Fibroblast of gingiva (primary cell): ENCODE data around the gene PNO1.
"Not testable (repeated sequence)": the region's sequence is repeated elsewhere in the genome, so short reads cannot be mapped to it uniquely, and the experiment has no call there.

Source experiments
- DNase-seq: peaks from one replicate; pipeline ENCODE4 v3.0.0-alpha.2; 2011; ENCODE audit warnings: low read depth

The PNO1 gene

DNA sequence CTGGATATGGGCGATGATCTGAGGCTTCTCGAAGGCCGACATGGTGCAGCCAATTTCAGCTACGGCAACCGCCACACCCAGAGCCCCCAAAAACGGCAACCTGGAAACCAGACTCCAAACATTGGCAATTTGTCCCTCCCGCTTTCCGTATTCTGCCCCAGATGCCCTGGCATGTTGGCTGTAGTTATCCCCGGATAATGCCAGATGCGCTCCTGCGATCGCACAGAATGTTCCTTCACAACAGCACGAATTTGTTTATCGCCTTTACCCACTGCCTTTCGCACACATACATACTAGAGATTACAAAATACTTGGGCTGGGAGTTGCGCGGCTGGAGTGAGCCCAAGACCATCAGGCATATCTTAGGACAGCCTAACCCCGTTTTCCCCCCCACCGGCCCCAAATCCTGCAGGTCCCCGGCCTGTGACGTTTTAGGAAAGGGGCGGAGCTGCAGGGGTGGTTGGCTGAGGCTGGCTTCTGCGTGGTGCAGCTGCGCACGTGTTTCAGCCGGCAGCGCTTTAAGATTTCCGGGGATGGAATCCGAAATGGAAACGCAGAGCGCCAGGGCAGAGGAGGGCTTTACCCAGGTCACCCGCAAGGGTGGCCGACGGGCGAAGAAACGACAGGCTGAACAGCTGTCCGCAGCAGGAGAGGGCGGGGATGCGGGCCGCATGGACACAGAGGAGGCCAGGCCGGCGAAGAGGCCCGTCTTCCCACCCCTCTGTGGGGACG is at the start of gene PNO1:
Gene PNO1 (plus strand): TSS at position 487 of the 732 bp plus-strand sequence. CDS start 47 bp downstream, at position 534.
- peak; percentile 96 for DNase-seq

DNA sequence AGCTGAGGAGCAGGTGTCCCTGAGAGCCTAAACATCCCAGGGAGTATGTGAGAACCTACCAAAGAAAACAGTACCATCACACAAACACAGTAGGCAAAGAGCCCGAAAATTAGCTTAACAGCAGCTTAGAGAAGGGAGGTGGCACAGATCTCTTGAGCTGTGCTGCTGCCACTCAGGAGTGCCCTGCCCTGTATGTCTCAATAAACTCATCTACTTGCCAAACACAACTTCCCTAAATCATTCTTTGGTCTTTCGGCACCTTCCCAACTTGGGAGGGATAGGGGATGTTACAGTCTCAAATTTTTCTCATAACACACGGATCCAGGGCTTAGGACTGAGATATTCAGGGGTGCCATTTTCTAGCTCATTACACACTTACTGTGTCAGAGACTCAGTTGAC is 49.6 kb upstream of the PNO1 start:
- no peak for DNase-seq

DNA sequence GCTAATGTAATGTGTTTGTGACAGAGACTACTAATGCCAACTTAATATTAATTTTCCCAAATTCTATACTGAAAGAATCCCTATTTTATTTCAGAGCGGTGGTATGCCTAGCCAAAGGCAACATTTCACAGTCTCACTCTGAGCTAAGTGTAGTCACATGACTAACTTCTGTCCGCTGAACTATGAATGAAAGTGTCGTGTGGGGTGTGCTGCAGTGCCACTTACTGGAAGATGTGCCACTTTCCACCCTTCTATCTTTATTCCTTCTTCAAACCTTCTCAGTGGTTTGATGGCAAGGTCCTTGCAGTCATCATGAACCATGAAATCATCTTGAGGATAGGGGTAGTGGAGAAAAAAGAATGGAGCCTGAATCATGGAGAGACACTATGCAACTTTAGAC is 47.6 kb upstream of the PNO1 start:
- DNase-seq: no peak

DNA sequence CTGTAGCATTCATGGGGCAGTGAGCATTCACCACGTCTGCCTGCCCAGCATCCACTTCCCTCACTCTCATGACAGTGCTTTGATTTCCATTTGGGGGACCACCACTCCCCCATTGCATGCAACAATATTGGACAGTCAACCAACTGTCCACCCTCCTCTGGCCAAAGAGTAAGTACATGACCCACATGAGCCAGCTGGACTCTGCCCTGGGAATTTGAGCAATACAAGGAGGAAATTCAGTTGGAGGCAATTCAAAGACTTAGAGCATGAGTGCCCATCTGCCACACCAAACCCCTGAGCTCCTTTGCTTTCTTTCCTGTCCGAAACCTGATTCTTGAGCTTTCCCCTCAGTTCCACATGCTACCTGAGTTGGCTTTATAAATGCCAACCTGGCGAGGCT is 41.7 kb upstream of the PNO1 start:
- DNase-seq: peak; percentile 4

DNA sequence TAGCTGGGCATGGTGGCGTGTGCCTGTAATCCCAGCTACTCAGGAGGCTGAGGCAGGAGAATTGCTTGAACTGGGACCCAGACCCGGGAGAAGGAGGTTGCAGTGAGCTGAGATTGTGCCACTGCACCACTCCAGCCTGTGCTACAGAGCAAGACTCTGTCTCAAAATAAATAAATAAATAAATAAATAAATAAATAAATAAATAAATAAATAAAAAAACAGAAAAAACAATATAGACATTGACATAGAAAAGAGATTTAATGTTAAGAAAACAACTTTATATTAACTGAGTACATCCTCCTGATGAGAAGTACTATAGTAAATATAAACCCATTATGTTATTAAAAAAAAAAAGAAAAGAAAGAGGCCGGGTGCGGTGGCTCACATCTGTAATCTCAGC is 39.8 kb upstream of the PNO1 start:
- not testable (repeated sequence) for DNase-seq

DNA sequence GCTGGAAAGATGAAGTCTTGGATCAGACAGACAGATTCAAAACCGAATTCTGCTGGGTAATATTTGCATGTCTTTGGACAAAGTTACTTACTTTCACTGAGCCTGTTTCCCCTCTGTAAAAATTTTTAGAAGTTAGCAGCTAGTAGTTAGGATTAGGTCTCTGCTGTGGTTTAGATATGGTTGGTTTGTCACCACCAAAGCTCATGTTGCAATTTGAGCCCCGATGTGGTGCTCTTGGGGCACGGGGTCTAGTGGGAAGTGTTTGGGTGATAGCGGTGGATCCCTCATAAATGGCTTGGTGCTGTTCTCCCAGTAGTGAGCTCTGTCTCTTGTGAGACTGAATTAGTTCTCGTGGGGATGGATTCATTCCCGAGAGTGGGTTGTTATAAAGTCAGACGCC is 38.9 kb upstream of the PNO1 start:
- DNase-seq: no peak

DNA sequence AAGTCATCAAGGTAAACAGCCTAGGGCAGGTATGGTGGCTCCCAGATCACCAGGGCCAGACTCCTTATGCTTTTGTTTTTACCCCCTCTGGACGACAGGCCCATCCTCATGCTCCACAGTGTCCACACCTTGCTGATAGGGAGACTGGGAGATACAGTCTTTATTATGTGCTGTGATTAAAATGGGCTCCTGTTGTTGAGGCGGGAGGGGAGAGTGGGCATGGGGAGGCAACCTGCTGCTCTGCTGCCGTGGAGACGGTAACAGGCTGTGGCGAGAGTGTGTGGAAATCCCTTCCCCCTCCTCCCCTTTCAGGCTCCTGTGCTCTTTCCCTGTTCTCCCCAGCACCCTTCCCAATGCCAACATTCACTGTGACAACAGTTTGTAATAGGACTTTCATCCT is 38.2 kb upstream of the PNO1 start:
- DNase-seq: no peak

DNA sequence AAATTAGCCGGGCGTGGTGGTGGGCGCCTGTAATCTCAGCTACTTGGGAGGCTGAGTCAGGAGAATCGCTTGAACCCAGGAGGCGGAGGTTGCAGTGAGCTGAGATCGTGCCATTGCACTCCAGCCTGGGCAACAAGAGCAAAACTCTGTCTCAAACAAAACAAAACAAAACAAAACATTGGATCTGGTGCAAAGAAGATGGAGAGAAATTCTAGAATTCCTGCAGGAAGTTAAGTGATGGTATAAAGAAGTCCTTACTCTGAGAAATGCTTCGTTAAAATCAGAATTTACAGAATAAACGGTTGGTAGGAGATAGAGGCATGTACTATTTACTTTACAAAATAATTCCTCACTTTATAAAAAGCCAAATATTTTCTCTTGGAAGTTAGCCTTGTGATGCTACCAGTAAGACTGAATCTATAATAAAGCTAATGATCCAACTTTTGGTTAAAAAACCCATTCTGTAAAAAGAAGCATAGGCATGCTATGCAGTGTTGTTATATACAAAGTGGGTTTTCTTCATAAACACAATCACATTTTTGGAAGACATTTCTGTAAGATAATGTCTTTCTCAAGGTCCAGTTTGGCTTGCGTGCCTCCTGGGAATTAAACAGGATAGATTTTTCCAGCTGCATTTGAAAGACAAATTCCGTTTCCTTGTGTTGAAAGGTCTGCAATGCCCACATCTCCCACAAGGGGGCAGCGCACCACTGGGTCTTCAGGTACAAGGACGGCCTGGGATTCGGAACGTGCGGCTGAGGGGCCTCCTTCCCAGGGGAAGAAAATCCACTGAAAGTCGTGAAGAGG is 35.6 kb upstream of the PNO1 start:
- DNase-seq: peak; percentile 87

DNA sequence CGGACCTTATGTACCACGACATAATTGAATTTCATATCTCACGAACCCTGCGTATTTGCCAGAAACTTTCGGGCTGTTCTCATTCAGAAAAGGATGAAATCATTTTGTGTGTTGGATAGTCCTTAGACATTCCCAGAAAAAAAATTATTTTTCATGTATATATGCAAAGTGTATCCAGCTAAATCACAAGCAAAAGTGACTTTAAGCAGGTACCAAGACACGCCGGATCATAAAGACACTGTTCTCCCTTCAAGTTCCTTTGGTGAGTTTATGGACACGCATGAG is 35.1 kb upstream of the PNO1 start:
- DNase-seq: no peak

DNA sequence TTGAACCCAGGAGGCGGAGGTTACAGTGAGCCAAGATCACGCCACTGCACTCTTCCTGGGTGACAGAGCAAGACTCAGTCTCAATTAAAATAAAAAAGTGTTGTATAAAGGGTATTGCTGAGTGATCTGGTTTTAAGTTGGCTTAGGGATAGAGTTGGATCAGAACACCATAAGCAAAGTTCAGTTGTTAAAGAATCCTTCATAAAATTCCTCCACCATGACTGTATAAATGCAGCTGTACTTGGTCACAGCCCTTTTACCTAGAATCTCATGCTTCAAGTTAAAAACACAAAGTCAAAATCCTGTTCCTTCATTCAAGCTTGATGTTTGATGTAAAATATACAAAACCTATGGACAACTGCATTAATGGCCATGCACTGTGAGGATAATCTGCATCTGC is 33.4 kb upstream of the PNO1 start:
- peak; percentile 50 for DNase-seq

DNA sequence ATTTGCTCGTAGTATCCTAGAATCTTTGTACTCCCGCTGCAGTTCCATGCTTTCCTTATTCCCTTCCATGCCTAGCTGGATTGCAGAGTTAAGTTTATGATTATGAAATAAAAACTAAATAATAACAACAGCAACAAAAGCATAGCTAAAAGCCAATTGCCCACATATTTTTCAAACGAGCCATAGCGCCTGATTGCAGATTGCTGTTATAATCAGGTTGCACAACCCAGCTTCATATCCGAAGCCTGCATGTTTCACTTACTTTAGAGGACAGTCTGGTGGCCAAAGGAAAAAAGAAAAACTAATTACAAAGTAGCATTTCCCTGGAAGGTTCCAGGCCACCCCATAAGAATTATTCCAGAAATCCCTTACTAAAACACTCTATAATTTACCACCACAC is 31.9 kb upstream of the PNO1 start:
- DNase-seq: peak; percentile 75

DNA sequence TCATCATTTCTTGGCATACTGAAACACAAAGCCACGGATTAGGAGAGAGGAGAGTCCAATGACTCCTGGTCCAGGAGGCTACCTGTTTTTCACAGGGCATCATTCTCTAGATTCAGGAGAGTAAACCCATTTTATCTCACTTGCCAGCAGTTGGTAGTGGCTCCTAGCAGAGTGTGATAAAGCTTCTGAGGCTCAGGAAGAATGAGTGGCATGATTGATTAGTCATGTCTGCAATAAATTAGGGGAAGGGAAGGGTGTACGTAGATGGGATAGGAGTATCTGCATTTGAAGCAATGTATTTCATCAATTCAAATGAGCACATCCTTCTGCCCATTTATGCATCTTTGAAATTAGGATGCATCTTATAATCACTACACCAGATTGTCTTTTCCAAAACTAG is 31.1 kb upstream of the PNO1 start:
- no peak for DNase-seq

DNA sequence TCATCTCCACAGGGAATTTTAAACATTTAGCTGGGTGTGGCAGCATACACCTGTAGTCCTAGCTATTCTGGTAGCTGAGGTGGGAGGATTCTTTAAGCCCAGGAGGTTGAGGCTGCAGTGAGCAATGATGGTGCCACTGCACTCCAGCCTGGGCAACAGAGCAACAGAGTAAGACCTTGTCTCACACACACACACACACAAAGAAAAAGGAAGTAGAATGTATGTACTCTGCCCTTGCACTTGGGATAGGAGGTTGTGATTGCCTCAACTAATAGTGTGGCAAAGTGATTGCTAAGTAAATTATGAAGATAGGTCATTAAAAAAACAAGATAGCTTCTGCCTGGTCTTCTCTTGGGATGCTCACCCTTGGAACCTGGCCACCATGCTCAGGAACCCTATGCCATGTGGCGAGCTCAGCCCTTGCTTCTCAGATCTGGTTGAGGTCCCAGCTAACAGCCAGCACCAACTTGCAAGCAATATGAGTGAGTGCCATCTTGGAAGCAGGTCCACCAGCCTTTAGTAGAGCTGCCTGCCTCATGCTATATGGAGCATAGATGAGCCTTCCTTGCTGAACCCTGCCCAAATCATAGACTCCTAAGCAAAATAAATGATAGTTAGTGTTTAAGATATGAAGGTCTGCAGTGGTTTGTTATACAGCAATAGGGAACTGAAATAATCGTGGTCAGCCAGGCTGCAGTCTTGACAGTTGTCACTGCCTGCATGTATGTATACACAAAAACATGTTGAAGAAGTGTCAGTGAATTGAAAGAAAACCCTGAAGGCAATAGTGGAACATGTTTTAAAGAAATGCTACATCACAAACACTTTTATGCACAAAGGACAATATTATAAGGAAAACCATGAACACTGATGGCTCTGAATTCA is 30.1 kb upstream of the PNO1 start:
- DNase-seq: no peak

DNA sequence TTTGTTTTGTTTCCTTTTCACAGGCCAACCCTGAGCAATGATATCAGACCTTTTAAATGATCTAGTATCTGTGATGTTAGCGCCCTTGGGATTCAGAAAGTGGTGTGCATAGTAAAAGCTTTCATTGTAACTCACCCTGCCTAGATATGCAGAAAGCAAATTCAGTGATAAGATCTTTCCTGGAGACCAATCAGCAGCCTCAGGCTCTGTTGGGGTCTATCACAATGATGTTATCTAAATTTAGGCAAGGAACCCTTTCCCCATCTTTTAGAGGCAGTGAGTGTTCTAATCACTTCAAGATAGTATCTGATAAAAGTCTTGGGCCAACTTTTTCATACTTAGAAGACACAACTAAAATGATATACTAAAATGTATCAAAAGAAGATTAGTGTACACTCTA is 23.6 kb upstream of the PNO1 start:
- DNase-seq: no peak

DNA sequence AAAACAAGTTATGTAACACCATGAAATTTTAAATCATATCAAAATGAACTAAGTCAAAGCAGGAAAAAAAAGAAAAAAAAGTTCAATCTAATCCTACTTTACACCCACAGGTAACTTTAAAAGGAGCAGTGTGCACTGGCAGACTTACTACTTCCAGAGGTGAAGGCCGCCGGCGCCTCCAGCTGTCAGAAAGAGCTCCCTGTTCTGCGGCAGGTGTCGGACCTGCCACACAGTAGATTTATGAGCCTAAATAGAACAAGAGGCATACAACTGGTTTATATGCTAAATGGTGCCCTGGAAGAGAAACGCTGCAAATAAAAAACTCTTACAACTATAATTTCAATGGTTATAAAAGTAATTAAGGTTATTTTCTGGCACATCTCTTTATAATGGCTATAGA is 23.1 kb upstream of the PNO1 start:
- DNase-seq: no peak

DNA sequence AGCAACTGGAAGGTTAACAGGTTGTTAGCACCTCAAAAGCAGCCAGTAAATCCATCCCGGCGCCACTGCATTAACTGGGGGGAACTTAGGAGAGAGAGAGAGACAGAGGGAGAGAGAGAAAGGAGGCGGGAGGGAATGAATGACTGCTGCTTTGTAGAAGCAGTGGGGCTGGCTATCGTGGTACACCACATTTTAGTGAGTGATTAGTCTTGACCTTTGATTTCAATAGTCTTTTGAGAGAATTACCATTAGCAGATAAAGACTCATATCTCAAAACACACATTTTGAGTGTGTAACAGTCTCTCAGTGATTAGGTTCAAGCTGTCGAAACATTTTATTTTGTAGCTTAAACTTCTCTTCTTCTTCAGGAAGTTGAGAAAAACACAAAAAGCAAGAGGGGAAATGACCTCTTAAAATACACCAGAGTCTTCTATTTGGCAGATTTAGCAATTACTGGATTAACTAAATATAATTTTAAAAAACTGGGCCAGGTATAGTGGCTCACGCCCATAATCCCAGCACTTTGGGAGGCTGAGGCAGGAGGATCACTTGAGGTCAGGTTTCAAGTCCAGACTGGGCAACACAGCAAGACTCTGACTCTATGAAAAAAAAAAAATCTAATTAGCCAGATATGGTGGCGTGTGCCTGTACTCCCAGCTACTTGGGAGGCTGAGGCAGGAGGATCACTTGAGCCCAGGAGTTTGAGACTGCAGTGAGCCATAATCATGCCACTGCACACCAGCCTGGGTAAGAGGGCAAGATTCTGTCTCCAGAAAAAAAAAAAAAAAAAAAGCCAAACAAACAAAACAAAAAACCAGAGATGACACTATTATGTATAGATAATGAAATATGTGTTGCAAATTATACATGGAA is 22.0 kb upstream of the PNO1 start:
- DNase-seq: no peak

DNA sequence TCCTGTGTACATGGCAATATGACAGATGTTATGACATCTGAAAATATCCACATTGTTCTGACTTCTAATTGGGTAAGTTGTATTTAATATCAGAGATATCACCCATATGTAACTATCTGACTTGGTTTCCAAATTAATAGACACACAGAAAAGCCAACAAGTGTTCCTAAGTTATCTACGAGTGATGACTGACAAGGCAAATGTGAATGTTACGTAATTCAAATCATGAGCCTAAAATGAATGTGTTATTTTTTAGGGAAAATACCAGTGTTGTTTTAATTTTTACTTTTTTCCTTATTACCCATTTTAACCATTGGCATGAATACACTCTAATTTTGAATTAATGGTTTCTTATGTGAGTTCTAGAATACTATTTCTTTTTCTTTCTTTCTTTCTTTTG is 15.8 kb upstream of the PNO1 start:
- no peak for DNase-seq

DNA sequence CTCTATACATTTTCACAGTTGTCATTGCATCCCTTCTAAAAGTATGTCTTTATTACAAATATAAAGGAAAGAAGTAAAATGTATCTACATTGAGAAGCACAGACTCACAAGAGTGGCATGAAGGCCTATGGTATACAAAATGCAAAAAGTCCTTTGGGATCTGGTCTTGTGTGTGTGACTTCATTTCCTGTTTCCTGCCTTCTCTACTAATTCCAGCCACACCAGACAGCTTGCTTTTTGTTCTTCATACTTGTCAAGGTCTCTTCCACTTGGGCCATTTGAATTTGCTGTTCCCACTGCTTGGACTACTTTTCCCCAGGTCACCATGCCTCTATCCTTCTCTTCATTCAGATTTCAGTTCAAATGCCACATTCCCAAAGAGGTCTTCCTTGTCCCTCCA is 6.7 kb upstream of the PNO1 start:
- no peak for DNase-seq

DNA sequence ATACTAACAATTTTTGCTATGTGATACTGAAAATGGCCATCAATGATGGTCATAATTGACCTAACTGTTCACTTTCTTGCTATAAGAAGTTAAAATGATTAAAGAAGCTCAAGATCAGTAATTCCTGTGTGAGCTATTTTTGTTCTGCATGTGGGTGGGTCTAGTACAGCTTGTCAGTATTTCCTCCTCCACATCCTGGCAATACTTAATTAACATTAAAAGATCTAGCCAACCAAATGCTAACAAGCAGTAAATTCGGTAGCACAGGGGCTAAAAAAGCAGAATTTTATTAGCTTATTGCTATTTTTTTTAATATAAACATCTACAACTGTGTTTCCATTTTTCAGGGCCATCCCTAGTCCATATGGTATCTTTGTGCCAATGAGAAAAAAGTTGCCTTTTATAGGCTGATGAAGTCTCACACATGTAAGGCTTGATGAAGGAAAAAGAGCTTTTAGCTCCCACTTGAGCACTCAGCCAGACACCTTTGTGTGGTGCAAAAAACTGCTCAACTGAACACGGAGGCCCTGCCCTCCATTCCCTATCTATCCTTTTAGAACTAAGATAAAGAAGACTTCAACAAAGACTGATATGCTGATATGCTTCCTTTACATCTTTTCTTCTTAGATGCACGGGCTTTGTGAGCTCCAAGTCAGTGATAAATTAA is 4.9 kb upstream of the PNO1 start:
- no peak for DNase-seq

DNA sequence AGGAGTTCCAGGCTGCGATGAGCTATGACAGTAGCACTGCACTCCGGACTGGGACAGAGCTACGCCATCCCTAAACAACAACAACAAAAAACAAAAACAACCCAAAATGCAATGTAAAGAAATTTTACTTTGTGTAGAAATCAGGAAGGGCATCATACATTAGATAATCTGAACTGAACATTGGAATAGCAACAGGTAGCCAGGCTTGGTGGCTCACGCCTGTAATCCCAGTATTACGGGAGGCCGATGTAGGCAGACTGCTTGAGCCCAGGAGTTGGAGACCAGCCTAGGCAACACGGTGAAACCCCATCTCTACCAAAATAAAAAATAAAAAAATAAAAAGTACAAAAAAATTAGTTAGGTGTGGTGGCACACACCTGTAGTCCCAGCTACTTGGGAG is 2.1 kb upstream of the PNO1 start:
- no peak for DNase-seq

DNA sequence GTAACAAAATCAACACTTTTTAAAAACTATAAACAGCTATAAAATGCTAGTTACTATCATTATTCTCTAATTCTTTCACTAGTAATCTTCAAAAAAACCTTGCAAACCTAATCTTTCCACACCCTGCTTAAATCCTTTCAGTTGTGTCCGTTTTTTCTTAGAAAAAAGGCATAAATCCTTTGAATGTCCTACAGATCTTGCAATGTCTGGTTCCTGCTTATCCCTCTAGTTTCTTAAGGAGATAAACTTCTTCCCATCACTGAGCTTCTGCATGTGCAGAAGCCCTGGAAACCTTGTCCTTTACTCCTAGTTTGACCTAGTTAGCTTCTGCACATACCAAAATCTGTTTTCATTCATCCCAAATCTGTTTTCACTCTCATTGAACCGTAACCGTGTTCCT is 1.3 kb upstream of the PNO1 start:
- no peak for DNase-seq
